GM18951 (cell line): ENCODE data around the gene RELT.

Source experiments
- POLR2A ChIP-seq: IDR thresholded peaks from 4 replicates; pipeline ENCODE4 v1.6.1; 2011; ENCODE audit warnings: mild to moderate bottlenecking; ENCODE audit not compliant: insufficient read length, insufficient read depth; ENCODE audit errors: extremely low read depth
- in situ Hi-C: fragments of 300-500 bp; cut with MboI; formaldehyde crosslinking; loops from one replicate; pipeline ENCODE4 v1.12.0; 2022; ENCODE audit warnings: low sequenced_read_pairs, mixed read lengths, inconsistent platforms; ENCODE audit not compliant: unreplicated experiment

RELT gene

GRCh38 chr11:73338279-73338678 is 37.9 kb upstream of the RELT start:
- in situ Hi-C loops = no loop called here
- no peak for TF ChIP-seq POLR2A

GRCh38 chr11:73340164-73340563 is 36.0 kb upstream of the RELT start:
- in situ Hi-C loops = no loop called here
- TF ChIP-seq POLR2A = no peak

- TF ChIP-seq POLR2A = no peak
- in situ Hi-C loops = no loop called here
These were observed 33.6 kb upstream of the RELT start for GRCh38 chr11:73342633-73343032.

GRCh38 chr11:73343076-73343873 is 32.9 kb upstream of the RELT start:
- in situ Hi-C loops = no loop called here

GRCh38 chr11:73344191-73344607 is 32.0 kb upstream of the RELT start:
- in situ Hi-C loops = no loop called here
- TF ChIP-seq POLR2A = no peak

More at GRCh38 chr11:73343076-73343873, 32.9 kb upstream of the RELT start:
- no peak for TF ChIP-seq POLR2A

GRCh38 chr11:73345481-73346160 is 30.6 kb upstream of the RELT start:
- TF ChIP-seq POLR2A = no peak
- in situ Hi-C loops = no loop called here

GRCh38 chr11:73346186-73346935 is 29.8 kb upstream of the RELT start:
- in situ Hi-C loops = no loop called here
- no peak for TF ChIP-seq POLR2A

GRCh38 chr11:73347067-73347466 is 29.1 kb upstream of the RELT start:
- TF ChIP-seq POLR2A = no peak
- in situ Hi-C loops = no loop called here

GRCh38 chr11:73348838-73349237 is 27.4 kb upstream of the RELT start:
- TF ChIP-seq POLR2A = no peak
- in situ Hi-C loops = no loop called here

GRCh38 chr11:73349633-73350032 is 26.6 kb upstream of the RELT start:
- in situ Hi-C loops = loop anchor here (5.0 kb wide), 1 partner anchor 313 kb away; no protein-coding TSS in a partner anchor
- TF ChIP-seq POLR2A = no peak

- TF ChIP-seq POLR2A = no peak
- in situ Hi-C loops = loop anchor here (5.0 kb wide), 1 partner anchor 311 kb away; no protein-coding TSS in a partner anchor
These were observed 25.1 kb upstream of the RELT start for GRCh38 chr11:73350908-73351636.

GRCh38 chr11:73353422-73353821 is 22.8 kb upstream of the RELT start:
- TF ChIP-seq POLR2A = no peak
- in situ Hi-C loops = loop anchor here (5.0 kb wide), 1 partner anchor 309 kb away; no protein-coding TSS in a partner anchor
